Neural progenitor cell (in vitro differentiated cells): Measurements from ENCODE around the gene SLC17A7. TPM values are rescaled to one million over a fixed set of nuclear protein-coding genes. Genes with fewer than 3 reads are reported as not detected.

ENCODE experiments used
- DNase-seq: peaks from one replicate; pipeline ENCODE4 v3.0.0-alpha.2; 2016; ENCODE audit warnings: low spot score
- H2AFZ ChIP-seq: fragments of 200-600 bp; sonication (generic); replicated peaks from 2 replicates; pipeline ENCODE4 v1.6.1; 2016; ENCODE audit warnings: antibody characterized with exemption
- H3F3A ChIP-seq: fragments of 200-600 bp; sonication (generic); 2 replicates; pipeline ENCODE4 v1.6.1; 2016; ENCODE audit warnings: antibody characterized with exemption, low read depth
- H3K27ac ChIP-seq: fragments of 200-600 bp; sonication (generic); 2 replicates; pipeline ENCODE4 v1.5.1; 2016; ENCODE audit warnings: mild to moderate bottlenecking
- H3K27me3 ChIP-seq: fragments of 200-600 bp; sonication (generic); 2 replicates; pipeline ENCODE4 v1.6.1; 2016; ENCODE audit warnings: mild to moderate bottlenecking, moderate library complexity
- H3K36me3 ChIP-seq: fragments of 200-600 bp; sonication (generic); 2 replicates; pipeline ENCODE4 v1.5.1; 2016
- H3K4me1 ChIP-seq: fragments of 200-600 bp; sonication (generic); 2 replicates; pipeline ENCODE4 v1.6.1; 2016; ENCODE audit warnings: mixed run types
- H3K4me2 ChIP-seq: fragments of 200-600 bp; sonication (generic); 2 replicates; pipeline ENCODE4 v1.6.1; 2016
- H3K4me3 ChIP-seq: fragments of 200-600 bp; sonication (generic); 2 replicates; pipeline ENCODE4 v1.5.1; 2016
- H3K79me2 ChIP-seq: fragments of 200-600 bp; sonication (generic); 2 replicates; pipeline ENCODE4 v1.6.1; 2016; ENCODE audit warnings: low read depth
- H3K9ac ChIP-seq: fragments of 200-600 bp; sonication (generic); 2 replicates; pipeline ENCODE4 v1.6.1; 2016
- H3K9me3 ChIP-seq: fragments of 200-600 bp; sonication (generic); 2 replicates; pipeline ENCODE4 v1.5.1; 2016; ENCODE audit warnings: low read depth
- H4K20me1 ChIP-seq: fragments of 200-600 bp; sonication (generic); 2 replicates; pipeline ENCODE4 v1.6.1; 2016; ENCODE audit warnings: low read depth
- H3K27ac Mint-ChIP-seq: 3 replicates; pipeline ENCODE4 v1.8.0; 2021; ENCODE audit warnings: mixed read lengths
- H3K27me3 Mint-ChIP-seq: 2 replicates; pipeline ENCODE4 v1.8.0; 2022; ENCODE audit warnings: low read depth, mild to moderate bottlenecking, inconsistent platforms, moderate library complexity, mixed read lengths; ENCODE audit not compliant: insufficient read depth
- H3K36me3 Mint-ChIP-seq: 3 replicates; pipeline ENCODE4 v1.8.0; 2021; ENCODE audit warnings: mixed read lengths
- H3K4me1 Mint-ChIP-seq: 3 replicates; pipeline ENCODE4 v1.8.0; 2021; ENCODE audit warnings: mixed read lengths
- H3K4me3 Mint-ChIP-seq: 3 replicates; pipeline ENCODE4 v1.8.0; 2021; ENCODE audit warnings: mild to moderate bottlenecking, moderate library complexity, mixed read lengths
- H3K9me3 Mint-ChIP-seq: 3 replicates; pipeline ENCODE4 v1.8.0; 2020; ENCODE audit warnings: mixed read lengths
- EZH2 ChIP-seq: fragments of 200-600 bp; sonication (generic); IDR thresholded peaks from 2 replicates; pipeline ENCODE4 v1.6.1; 2017; ENCODE audit warnings: antibody characterized with exemption, mild to moderate bottlenecking, moderate library complexity
- EZH2phosphoT487 ChIP-seq: fragments of 200-600 bp; sonication (generic); IDR thresholded peaks from 2 replicates; pipeline ENCODE4 v1.6.1; 2017; ENCODE audit warnings: antibody characterized with exemption
- total RNA-seq: library from RNA; depleted of rRNA; stranded (reverse); fragments of >200 nt; gene quantifications from 2 replicates; pipeline ENCODE4 v1.2.3, GENCODE V29; 2015; ENCODE audit warnings: low replicate concordance
- TF ChIP-seq, protein P1 (sequence below): fragments of 200-600 bp; sonication (generic); IDR thresholded peaks from 2 replicates; pipeline ENCODE4 v1.5.1; 2017; ENCODE audit warnings: antibody characterized with exemption, mild to moderate bottlenecking

SLC17A7 gene
- total RNA-seq, 1 donor from 2014 or later: 1.4 TPM

DNA sequence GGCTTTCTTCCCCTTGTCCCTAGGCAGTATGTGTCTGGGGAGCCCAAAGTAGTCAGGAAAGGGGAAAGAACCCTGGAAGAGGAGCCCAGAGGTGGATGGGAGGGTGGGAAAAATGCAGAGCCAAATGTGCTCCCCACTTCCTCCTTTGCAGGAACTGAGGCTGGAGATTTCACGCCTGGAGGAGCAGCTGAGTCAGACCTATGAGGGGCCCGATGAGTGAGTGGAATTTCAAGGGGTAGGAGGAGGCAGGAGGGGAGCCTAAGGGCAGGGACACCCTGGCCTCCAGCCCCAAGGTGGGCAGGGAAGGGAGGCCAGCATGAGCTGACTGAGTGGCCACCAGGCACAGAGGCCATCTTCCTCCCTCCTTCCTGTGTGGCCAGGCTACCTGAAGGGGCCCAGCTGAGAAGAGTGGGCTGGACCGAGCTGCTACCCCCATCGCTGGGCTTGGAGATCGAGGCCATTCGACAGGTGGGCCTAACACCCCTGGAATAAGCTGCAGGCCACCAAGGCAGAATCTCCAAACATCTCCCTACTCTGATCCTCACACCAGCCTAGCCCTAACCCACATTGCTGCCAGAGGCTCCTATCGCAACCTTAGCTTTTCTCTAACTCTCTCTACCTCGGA is 32.4 kb downstream of the SLC17A7 start:
- Histone ChIP-seq H3K9me3 (no peaks in the 10 kb centered on the region), H3K4me3 (no peak overlapping the region), H3K36me3 (no peaks in the 10 kb centered on the region), H3K4me2 (no peak overlapping the region), H4K20me1 (no peaks in the 10 kb centered on the region), H3F3A (peaks cover 12% of the 10 kb centered on the region), H3K27me3 (no peaks in the 10 kb centered on the region), H3K27ac (no peak overlapping the region), H3K79me2 (no peaks in the 10 kb centered on the region), H2AFZ (no peak overlapping the region), H3K4me1 (peaks cover 28% of the 10 kb centered on the region), H3K9ac (no peak overlapping the region)
- DNase-seq: no peak
- H3K9me3 Mint-ChIP-seq: no peaks in the 10 kb centered on the region
- peaks cover 30% of the 10 kb centered on the region for H3K4me1 Mint-ChIP-seq
- H3K27me3 Mint-ChIP-seq: peaks cover 15% of the 10 kb centered on the region
- no peak overlapping the region for H3K4me3 Mint-ChIP-seq
- peak overlapping the region; percentile 67 for H3K27ac Mint-ChIP-seq
- no peaks in the 10 kb centered on the region for H3K36me3 Mint-ChIP-seq
- TF ChIP-seq EZH2: no peak
- TF ChIP-seq EZH2phosphoT487: no peak
- TF ChIP-seq, protein P1, sequence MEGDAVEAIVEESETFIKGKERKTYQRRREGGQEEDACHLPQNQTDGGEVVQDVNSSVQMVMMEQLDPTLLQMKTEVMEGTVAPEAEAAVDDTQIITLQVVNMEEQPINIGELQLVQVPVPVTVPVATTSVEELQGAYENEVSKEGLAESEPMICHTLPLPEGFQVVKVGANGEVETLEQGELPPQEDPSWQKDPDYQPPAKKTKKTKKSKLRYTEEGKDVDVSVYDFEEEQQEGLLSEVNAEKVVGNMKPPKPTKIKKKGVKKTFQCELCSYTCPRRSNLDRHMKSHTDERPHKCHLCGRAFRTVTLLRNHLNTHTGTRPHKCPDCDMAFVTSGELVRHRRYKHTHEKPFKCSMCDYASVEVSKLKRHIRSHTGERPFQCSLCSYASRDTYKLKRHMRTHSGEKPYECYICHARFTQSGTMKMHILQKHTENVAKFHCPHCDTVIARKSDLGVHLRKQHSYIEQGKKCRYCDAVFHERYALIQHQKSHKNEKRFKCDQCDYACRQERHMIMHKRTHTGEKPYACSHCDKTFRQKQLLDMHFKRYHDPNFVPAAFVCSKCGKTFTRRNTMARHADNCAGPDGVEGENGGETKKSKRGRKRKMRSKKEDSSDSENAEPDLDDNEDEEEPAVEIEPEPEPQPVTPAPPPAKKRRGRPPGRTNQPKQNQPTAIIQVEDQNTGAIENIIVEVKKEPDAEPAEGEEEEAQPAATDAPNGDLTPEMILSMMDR: no peak

DNA sequence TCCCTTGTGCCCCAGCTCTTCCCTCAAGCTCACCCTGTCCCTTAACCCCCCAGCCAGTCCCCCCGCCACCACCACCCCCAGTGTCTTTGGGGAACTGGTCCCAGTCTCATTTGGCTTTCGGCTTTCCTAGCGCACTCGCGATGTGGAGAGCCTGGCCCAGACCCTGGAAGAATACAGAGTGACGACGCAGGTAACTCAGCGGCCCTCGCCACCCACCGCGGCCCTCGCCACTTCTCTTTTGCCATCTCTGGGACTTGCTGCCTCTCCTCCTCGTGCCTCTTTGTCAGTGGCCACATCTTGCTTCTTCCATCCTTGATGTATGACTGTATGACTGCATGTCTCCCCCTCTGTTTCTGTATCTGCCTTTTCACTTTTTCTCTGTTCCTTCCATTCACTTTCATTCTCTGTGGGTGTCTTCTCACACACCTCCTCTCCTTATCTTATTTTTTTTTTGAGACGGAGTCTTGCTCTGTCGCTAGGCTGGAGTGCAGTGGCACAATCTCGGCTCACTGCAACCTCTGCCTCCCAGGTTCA is 33.8 kb downstream of the SLC17A7 start:
- no peak overlapping the region for H3K4me3 ChIP-seq
- peaks cover 36% of the 10 kb centered on the region for H3K4me1 Mint-ChIP-seq
- H3K4me1 ChIP-seq: peaks cover 31% of the 10 kb centered on the region
- no peak overlapping the region for H3K4me2 ChIP-seq
- DNase-seq: no peak
- H3K27ac Mint-ChIP-seq: peak overlapping the region; percentile 0
- no peak for TF ChIP-seq EZH2phosphoT487
- TF ChIP-seq, protein P1: no peak
- no peak for TF ChIP-seq EZH2
- no peak overlapping the region for H3K9ac ChIP-seq
- H3K27me3 Mint-ChIP-seq: peaks cover 14% of the 10 kb centered on the region
- H3K27me3 ChIP-seq: no peaks in the 10 kb centered on the region
- no peaks in the 10 kb centered on the region for H3K9me3 Mint-ChIP-seq
- H3K36me3 ChIP-seq: no peaks in the 10 kb centered on the region
- H3K79me2 ChIP-seq: no peaks in the 10 kb centered on the region
- H4K20me1 ChIP-seq: no peaks in the 10 kb centered on the region
- no peak overlapping the region for H2AFZ ChIP-seq
- no peaks in the 10 kb centered on the region for H3K9me3 ChIP-seq
- H3K27ac ChIP-seq: no peak overlapping the region
- no peak overlapping the region for H3K4me3 Mint-ChIP-seq
- H3K36me3 Mint-ChIP-seq: no peaks in the 10 kb centered on the region
- peaks cover 26% of the 10 kb centered on the region for H3F3A ChIP-seq

DNA sequence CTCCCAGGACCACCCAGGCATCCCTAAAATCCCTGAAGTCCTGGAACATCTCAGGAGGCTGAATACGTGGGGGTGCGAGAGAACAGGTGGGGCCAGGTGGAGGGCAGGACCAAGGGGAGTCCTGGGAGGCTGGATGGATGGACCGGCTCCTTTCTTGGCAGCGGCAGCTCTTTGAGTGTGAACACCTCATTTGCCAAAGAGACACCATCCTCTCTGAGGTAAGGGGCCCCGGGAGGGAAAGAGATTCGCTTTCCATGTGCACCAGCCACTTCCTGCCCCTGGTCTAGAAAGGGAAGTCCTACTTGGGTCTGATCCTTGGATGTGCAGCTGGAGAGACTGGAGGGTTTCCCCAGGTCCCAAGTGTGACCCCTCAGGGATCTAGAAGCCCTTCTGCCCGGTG is 34.2 kb downstream of the SLC17A7 start:
- Histone ChIP-seq H3K4me3 (no peak overlapping the region), H3K36me3 (no peaks in the 10 kb centered on the region), H3K4me1 (peaks cover 32% of the 10 kb centered on the region), H2AFZ (no peak overlapping the region), H3K79me2 (no peaks in the 10 kb centered on the region), H3F3A (peaks cover 31% of the 10 kb centered on the region), H3K4me2 (no peak overlapping the region), H3K9me3 (no peaks in the 10 kb centered on the region), H3K27me3 (no peaks in the 10 kb centered on the region), H3K27ac (no peak overlapping the region), H4K20me1 (no peaks in the 10 kb centered on the region), H3K9ac (no peak overlapping the region)
- peaks cover 14% of the 10 kb centered on the region for H3K27me3 Mint-ChIP-seq
- TF ChIP-seq, protein P1: no peak
- no peak for TF ChIP-seq EZH2phosphoT487
- H3K27ac Mint-ChIP-seq: no peak overlapping the region
- no peaks in the 10 kb centered on the region for H3K9me3 Mint-ChIP-seq
- H3K4me3 Mint-ChIP-seq: no peak overlapping the region
- H3K36me3 Mint-ChIP-seq: no peaks in the 10 kb centered on the region
- DNase-seq: no peak
- peaks cover 36% of the 10 kb centered on the region for H3K4me1 Mint-ChIP-seq
